CD4-positive, CD25-positive, alpha-beta regulatory T cell (primary cell): Measurements from ENCODE around the gene ANXA2. TPM values are rescaled to one million over a fixed set of nuclear protein-coding genes. Genes with fewer than 3 reads are reported as not detected.

ENCODE experiments used
- ATAC-seq, 2 donors: fragments of 150-1000 bp; cut with Tn5 transposase; one replicate each; pipeline ENCODE4 v1.10.0; 2021; ENCODE audit warnings: low read depth in 2 of 2, moderate number of reproducible peaks in 2 of 2, moderate library complexity in 1 of 2
- DNase-seq, 3 donors: peaks; one replicate each; pipeline versions ENCODE4 v3.0.0 to v3.0.0-alpha.2; 2012 to 2022; ENCODE audit warnings: mixed read lengths in 1 of 3
- H3K27ac ChIP-seq: one replicate; pipeline ENCODE4 v1.7.0; 2013; ENCODE audit warnings: mild to moderate bottlenecking, low read length; ENCODE audit not compliant: insufficient read depth, poor library complexity, severe bottlenecking
- H3K27me3 ChIP-seq: one replicate; pipeline ENCODE4 v1.7.0; 2013; ENCODE audit warnings: low read length; ENCODE audit not compliant: control insufficient read depth, insufficient read depth
- H3K36me3 ChIP-seq: one replicate; pipeline ENCODE4 v1.7.0; 2013; ENCODE audit warnings: mild to moderate bottlenecking, low read length, moderate library complexity; ENCODE audit not compliant: control insufficient read depth, insufficient read depth
- H3K4me1 ChIP-seq: 2 replicates; pipeline ENCODE4 v1.7.0; 2013; ENCODE audit warnings: mild to moderate bottlenecking, low read length; ENCODE audit not compliant: insufficient read depth, control insufficient read depth, poor library complexity, severe bottlenecking
- H3K4me3 ChIP-seq: one replicate; pipeline ENCODE4 v1.7.0; 2013; ENCODE audit warnings: low read depth, mild to moderate bottlenecking, low read length, moderate library complexity
- H3K9me3 ChIP-seq, 2 experiments: 1 replicate in 1 of 2; 2 replicates in 1 of 2; pipeline ENCODE4 v1.7.0; 2013; ENCODE audit warnings: low read length in 2 of 2, mild to moderate bottlenecking in 1 of 2, moderate library complexity in 1 of 2; ENCODE audit not compliant: control insufficient read depth in 2 of 2
- H3K27ac Mint-ChIP-seq, 3 donors: one replicate each; pipeline ENCODE4 v1.8.0; 2020 to 2022; ENCODE audit warnings: mild to moderate bottlenecking in 3 of 3, mixed read lengths in 3 of 3, moderate library complexity in 2 of 3
- H3K27me3 Mint-ChIP-seq: one replicate; pipeline ENCODE4 v1.8.0; 2022; ENCODE audit warnings: mild to moderate bottlenecking, mixed read lengths
- H3K36me3 Mint-ChIP-seq: one replicate; pipeline ENCODE4 v1.8.0; 2020; ENCODE audit warnings: mixed read lengths
- H3K4me1 Mint-ChIP-seq, 4 donors: one replicate each; pipeline ENCODE4 v1.8.0; 2020 to 2022; ENCODE audit warnings: mixed read lengths in 4 of 4, mild to moderate bottlenecking in 1 of 4
- H3K4me3 Mint-ChIP-seq, 4 donors: one replicate each; pipeline ENCODE4 v1.8.0; 2020 to 2022; ENCODE audit warnings: mild to moderate bottlenecking in 4 of 4, mixed read lengths in 4 of 4, moderate library complexity in 3 of 4
- H3K9me3 Mint-ChIP-seq, 7 donors: one replicate each; pipeline ENCODE4 v1.8.0; 2020 to 2022; ENCODE audit warnings: mixed read lengths in 7 of 7, mild to moderate bottlenecking in 3 of 7, moderate library complexity in 2 of 7
- polyA plus RNA-seq, 4 donors: library from polyadenylated mRNA; unstranded; fragments of 300-500 nt; fragmentation: Illumina TruSeq; gene quantifications; one replicate each; pipeline ENCODE4 v1.2.3, GENCODE V29; 2021
- total RNA-seq: library from RNA; stranded (reverse); gene quantifications from one replicate; pipeline ENCODE4 v1.2.3, GENCODE V29; 2022

Gene ANXA2
- total and polyA plus RNA-seq, 5 donors from 2014 or later, result 261 to 1,236 (median 706) TPM

- H3K4me3 Mint-ChIP-seq, result no peak overlapping the region
- H3K36me3 Mint-ChIP-seq, result peaks cover 63% of the 10 kb centered on the region
- no peaks in the 10 kb centered on the region for H3K27me3 Mint-ChIP-seq
- H3K4me1 Mint-ChIP-seq, result peaks cover 0 to 5% (median 3%) of the 10 kb centered on the region in 4 donors
- Histone ChIP-seq H3K9me3 (no peaks in the 10 kb centered on the region), H3K27ac (no peak overlapping the region), H3K4me1 (no peaks in the 10 kb centered on the region), H3K36me3 (peaks cover 83% of the 10 kb centered on the region), H3K27me3 (no peaks in the 10 kb centered on the region), H3K4me3 (no peak overlapping the region)
- no peak overlapping the region for H3K27ac Mint-ChIP-seq
- peaks cover 0 to 2% (median 0%) of the 10 kb centered on the region in 7 donors for H3K9me3 Mint-ChIP-seq
- DNase-seq, result no peak
- ATAC-seq, result no peak
These were observed 44.4 kb downstream of the ANXA2 start for GRCh38 chr15:60353245-60353920.

GRCh38 chr15:60352525-60352924 lies 45.3 kb downstream of the ANXA2 start:
- Mint-ChIP-seq H3K27ac (no peak overlapping the region), H3K4me1 (peaks cover 0 to 5% (median 3%) of the 10 kb centered on the region in 4 donors), H3K27me3 (no peaks in the 10 kb centered on the region), H3K9me3 (peaks cover 0 to 2% (median 0%) of the 10 kb centered on the region in 7 donors), H3K36me3 (peaks cover 68% of the 10 kb centered on the region), H3K4me3 (no peak overlapping the region)
- H3K9me3 ChIP-seq, result no peaks in the 10 kb centered on the region
- peaks cover 91% of the 10 kb centered on the region for H3K36me3 ChIP-seq
- no peaks in the 10 kb centered on the region for H3K4me1 ChIP-seq
- no peak overlapping the region for H3K4me3 ChIP-seq
- ATAC-seq, result no peak
- H3K27me3 ChIP-seq, result no peaks in the 10 kb centered on the region
- H3K27ac ChIP-seq, result no peak overlapping the region
- no peak for DNase-seq

- H3K4me3 ChIP-seq, result no peak overlapping the region
- H3K4me1 ChIP-seq, result no peaks in the 10 kb centered on the region
- H3K9me3 Mint-ChIP-seq, result peaks cover 0 to 2% (median 0%) of the 10 kb centered on the region in 7 donors
- no peak overlapping the region for H3K27ac ChIP-seq
- no peaks in the 10 kb centered on the region for H3K27me3 Mint-ChIP-seq
- H3K4me3 Mint-ChIP-seq, result no peak overlapping the region
- no peak overlapping the region for H3K27ac Mint-ChIP-seq
- peaks cover 76% of the 10 kb centered on the region for H3K36me3 Mint-ChIP-seq
- peaks cover 93% of the 10 kb centered on the region for H3K36me3 ChIP-seq
- no peaks in the 10 kb centered on the region for H3K27me3 ChIP-seq
- H3K4me1 Mint-ChIP-seq, result peaks cover 0 to 5% (median 3%) of the 10 kb centered on the region in 4 donors
- no peak for ATAC-seq
- no peak for DNase-seq
- no peaks in the 10 kb centered on the region for H3K9me3 ChIP-seq
These were observed 46.7 kb downstream of the ANXA2 start for GRCh38 chr15:60351066-60351465.

- H3K4me1 Mint-ChIP-seq, result peaks cover 0 to 5% (median 3%) of the 10 kb centered on the region in 4 donors
- peaks cover 75% of the 10 kb centered on the region for H3K36me3 Mint-ChIP-seq
These were observed 47.7 kb downstream of the ANXA2 start for GRCh38 chr15:60350108-60350507.

GRCh38 chr15:60349589-60349988 lies 48.2 kb downstream of the ANXA2 start:
- no peak for DNase-seq
- H3K9me3 ChIP-seq, result no peaks in the 10 kb centered on the region
- Mint-ChIP-seq H3K4me1 (peaks cover 0 to 5% (median 2%) of the 10 kb centered on the region in 4 donors), H3K36me3 (peaks cover 70% of the 10 kb centered on the region), H3K4me3 (no peak overlapping the region), H3K9me3 (peaks cover 0 to 2% (median 0%) of the 10 kb centered on the region in 7 donors), H3K27ac (peak overlapping the region; percentile 74 to 87 (median 86)), H3K27me3 (no peaks in the 10 kb centered on the region)
- H3K4me3 ChIP-seq, result no peak overlapping the region
- H3K27me3 ChIP-seq, result no peaks in the 10 kb centered on the region
- no peaks in the 10 kb centered on the region for H3K4me1 ChIP-seq
- H3K36me3 ChIP-seq, result peaks cover 86% of the 10 kb centered on the region
- H3K27ac ChIP-seq, result no peak overlapping the region
- ATAC-seq, result no peak

More at GRCh38 chr15:60350108-60350507, 47.7 kb downstream of the ANXA2 start:
- H3K4me3 ChIP-seq, result no peak overlapping the region
- H3K4me1 ChIP-seq, result no peaks in the 10 kb centered on the region
- peaks cover 0 to 2% (median 0%) of the 10 kb centered on the region in 7 donors for H3K9me3 Mint-ChIP-seq
- no peaks in the 10 kb centered on the region for H3K9me3 ChIP-seq
- ATAC-seq (no peak), DNase-seq (no peak)
- H3K27ac ChIP-seq, result no peak overlapping the region
- no peaks in the 10 kb centered on the region for H3K27me3 Mint-ChIP-seq
- no peak overlapping the region for H3K4me3 Mint-ChIP-seq
- H3K27ac Mint-ChIP-seq, result peak overlapping the region in 1 of 3 donors; percentile 1
- peaks cover 91% of the 10 kb centered on the region for H3K36me3 ChIP-seq
- no peaks in the 10 kb centered on the region for H3K27me3 ChIP-seq

GRCh38 chr15:60347480-60348049 lies 50.2 kb downstream of the ANXA2 start:
- Histone ChIP-seq H3K9me3 (no peaks in the 10 kb centered on the region), H3K27me3 (no peaks in the 10 kb centered on the region), H3K4me3 (no peak overlapping the region), H3K36me3 (peaks cover 66% of the 10 kb centered on the region), H3K4me1 (no peaks in the 10 kb centered on the region), H3K27ac (no peak overlapping the region)
- no peak for ATAC-seq
- peaks cover 0 to 2% (median 0%) of the 10 kb centered on the region in 7 donors for H3K9me3 Mint-ChIP-seq
- H3K27ac Mint-ChIP-seq, result no peak overlapping the region
- no peak for DNase-seq
- H3K36me3 Mint-ChIP-seq, result peaks cover 53% of the 10 kb centered on the region
- peaks cover 0 to 5% (median 3%) of the 10 kb centered on the region in 4 donors for H3K4me1 Mint-ChIP-seq
- H3K4me3 Mint-ChIP-seq, result no peak overlapping the region
- H3K27me3 Mint-ChIP-seq, result no peaks in the 10 kb centered on the region

DNA sequence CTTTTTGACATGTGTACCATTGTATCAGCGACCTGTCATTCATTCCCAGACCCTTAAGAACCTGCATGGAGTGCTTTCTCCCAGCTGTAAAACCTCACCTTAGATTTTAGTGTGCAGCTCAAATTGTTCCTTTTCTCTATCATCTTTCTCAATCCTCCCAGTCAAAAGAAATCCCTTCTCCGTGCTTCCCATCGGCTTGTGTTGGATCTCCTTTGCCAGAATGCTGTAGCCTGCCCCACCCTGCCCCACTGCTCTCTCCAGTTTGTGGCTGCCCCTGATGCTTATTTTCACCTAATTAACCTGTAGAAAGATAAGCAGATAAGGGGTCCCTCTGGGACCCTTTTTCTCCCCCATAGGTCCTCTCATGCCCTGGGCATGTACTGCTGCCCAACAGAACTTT lies 51.1 kb downstream of the ANXA2 start:
- H3K36me3 ChIP-seq, result peaks cover 57% of the 10 kb centered on the region
- no peak overlapping the region for H3K4me3 ChIP-seq
- H3K27ac Mint-ChIP-seq, result peak overlapping the region in 1 of 3 donors; percentile 3
- H3K4me1 Mint-ChIP-seq, result peaks cover 0 to 5% (median 3%) of the 10 kb centered on the region in 4 donors
- peaks cover 44% of the 10 kb centered on the region for H3K36me3 Mint-ChIP-seq
- ATAC-seq (no peak), DNase-seq (no peak)
- H3K27me3 Mint-ChIP-seq, result no peaks in the 10 kb centered on the region
- peak overlapping the region in 1 of 4 donors; percentile 33 for H3K4me3 Mint-ChIP-seq
- no peaks in the 10 kb centered on the region for H3K9me3 ChIP-seq
- H3K9me3 Mint-ChIP-seq, result no peaks in the 10 kb centered on the region
- no peaks in the 10 kb centered on the region for H3K27me3 ChIP-seq
- no peaks in the 10 kb centered on the region for H3K4me1 ChIP-seq
- H3K27ac ChIP-seq, result no peak overlapping the region
